ENCODE data around the gene SEPHS2. TPM values are rescaled to one million over a fixed set of nuclear protein-coding genes. Genes with fewer than 3 reads are reported as not detected.
A peak's percentile ranks its signal among the peaks of the same experiment; 100 is the strongest.
"Not testable (repeated sequence)": the region's sequence is repeated elsewhere in the genome, so short reads cannot be mapped to it uniquely, and the experiment has no call there.

SEPHS2 gene
- total RNA-seq, 2 experiments from 2014 or later: 37.8 to 56.0 TPM

GRCh38 chr16:30482366-30482765 lies 36.7 kb upstream of the SEPHS2 start:
- ChIA-PET CTCF (interaction anchor here (1.1 to 1.5 kb wide), 4 partner anchors 23 to 136 kb away, joined by 3 to 12 read pairs (median 4); no protein-coding TSS in a partner anchor), POLR2A (no interaction called here)
- intact Hi-C loops (cut with DNase I, micrococcal nuclease): no loop called here
- Mint-ChIP-seq H3K4me3 (no peak overlapping the region), H3K4me1 (peaks cover 41% of the 10 kb centered on the region), H3K27me3 (no peaks in the 10 kb centered on the region), H3K36me3 (ENCODE audit: low read depth) (peaks cover 69% of the 10 kb centered on the region), H3K27ac (peak overlapping the region; percentile 35), H3K9me3 (ENCODE audit: low read depth) (no peaks in the 10 kb centered on the region)
- DNase-seq (no peak), ATAC-seq (peak; percentile 57)

- peaks cover 46% of the 10 kb centered on the region for H3K4me1 Mint-ChIP-seq
- H3K27me3 Mint-ChIP-seq: no peaks in the 10 kb centered on the region
- ATAC-seq: no peak
- ChIA-PET POLR2A (no interaction called here), CTCF (interaction anchor here (0.5 to 1.4 kb wide), 3 partner anchors 13 to 140 kb away, joined by 3 read pairs; no protein-coding TSS in a partner anchor)
- H3K27ac Mint-ChIP-seq: peak overlapping the region; percentile 42
- H3K4me3 Mint-ChIP-seq: no peak overlapping the region
- no peak for DNase-seq
- intact Hi-C loops (cut with DNase I, micrococcal nuclease): no loop called here
- H3K9me3 Mint-ChIP-seq (ENCODE audit: low read depth): no peaks in the 10 kb centered on the region
- H3K36me3 Mint-ChIP-seq (ENCODE audit: low read depth): peaks cover 75% of the 10 kb centered on the region
Observed at GRCh38 chr16:30481381-30481780, 35.7 kb upstream of the SEPHS2 start.

DNA sequence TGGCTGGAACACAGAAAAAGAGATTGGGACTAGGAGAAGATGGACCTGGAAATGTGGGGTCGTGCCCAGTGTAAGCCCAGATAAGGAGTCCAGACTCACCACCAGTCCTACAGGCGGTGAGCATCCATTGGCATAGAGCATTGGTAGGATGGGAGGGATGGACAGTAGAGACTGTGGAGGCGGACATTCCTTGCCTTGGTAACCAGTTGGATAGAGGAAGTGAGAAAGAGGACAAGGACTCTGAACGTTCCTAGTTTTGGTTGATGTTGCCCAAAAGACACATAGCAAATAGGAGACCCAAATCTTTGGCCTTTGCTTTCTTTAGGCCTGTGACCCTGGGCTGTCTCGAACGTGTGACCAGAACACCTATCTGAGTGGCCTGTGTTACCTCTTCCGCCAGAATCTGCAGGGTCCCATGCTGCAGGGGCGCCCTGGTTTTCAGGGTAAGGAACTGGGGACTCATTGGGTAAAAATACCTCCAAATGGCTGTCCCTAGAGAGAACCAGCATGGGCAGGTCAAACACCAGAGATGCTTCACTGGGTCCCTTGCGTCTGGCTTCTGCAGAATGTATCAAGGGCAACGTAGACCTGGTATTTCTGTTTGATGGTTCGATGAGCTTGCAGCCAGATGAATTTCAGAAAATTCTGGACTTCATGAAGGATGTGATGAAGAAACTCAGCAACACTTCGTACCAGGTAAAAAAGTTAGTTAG lies 33.2 kb upstream of the SEPHS2 start:
- intact Hi-C loops (cut with DNase I, micrococcal nuclease): no loop called here
- H3K4me1 Mint-ChIP-seq: peaks cover 55% of the 10 kb centered on the region
- H3K4me3 Mint-ChIP-seq: no peak overlapping the region
- peak overlapping the region; percentile 78 for H3K27ac Mint-ChIP-seq
- ATAC-seq (no peak), DNase-seq (no peak)
- no peaks in the 10 kb centered on the region for H3K9me3 Mint-ChIP-seq (ENCODE audit: low read depth)
- no peaks in the 10 kb centered on the region for H3K27me3 Mint-ChIP-seq
- ChIA-PET CTCF (interaction anchor here (1.5 kb wide), 1 partner anchor 29 kb away, joined by 7 read pairs; no protein-coding TSS in a partner anchor), POLR2A (no interaction called here)
- peaks cover 77% of the 10 kb centered on the region for H3K36me3 Mint-ChIP-seq (ENCODE audit: low read depth)

- ATAC-seq; H3K27me3 Mint-ChIP-seq; intact Hi-C loops (cut with DNase I, micrococcal nuclease); DNase-seq; H3K4me3 Mint-ChIP-seq; H3K9me3 Mint-ChIP-seq (ENCODE audit: low read depth): not testable (repeated sequence)
- ChIA-PET CTCF (interaction anchor here (2.8 to 3.2 kb wide), 2 partner anchors 28 to 47 kb away, joined by 22 to 26 read pairs; partner anchors contain the start of gene DCTPP1), POLR2A (interaction anchor here (0.6 kb wide), 1 partner anchor 36 kb away, joined by 6 read pairs; no protein-coding TSS in a partner anchor)
- Mint-ChIP-seq H3K27ac (peak overlapping the region; percentile 78), H3K4me1 (peaks cover 55% of the 10 kb centered on the region), H3K36me3 (ENCODE audit: low read depth) (peaks cover 77% of the 10 kb centered on the region)
Observed at GRCh38 chr16:30477773-30478172, 32.1 kb upstream of the SEPHS2 start.

DNA sequence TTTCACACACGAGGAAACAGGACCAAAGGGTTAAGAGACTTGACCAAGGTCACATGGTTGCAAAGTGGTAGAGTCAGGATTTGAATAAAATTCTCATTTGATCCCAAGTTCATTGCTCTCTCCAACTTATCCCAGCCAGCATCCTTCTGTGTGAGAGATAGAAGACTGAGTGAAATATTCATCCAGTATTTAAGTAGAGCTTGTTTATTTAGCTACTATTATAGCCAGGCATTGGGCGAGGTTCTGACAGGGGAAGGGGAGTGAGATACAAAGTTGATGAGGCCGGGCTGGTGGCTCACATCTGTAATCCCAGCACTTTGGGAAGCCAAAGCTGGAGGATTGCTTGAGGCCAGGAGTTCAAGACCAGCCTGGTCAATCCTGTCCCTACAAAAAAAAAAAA lies 31.3 kb upstream of the SEPHS2 start:
- DNase-seq (no peak), ATAC-seq (no peak)
- POLR2A ChIA-PET: interaction anchor here (0.6 kb wide), 1 partner anchor 35 kb away, joined by 6 read pairs; no protein-coding TSS in a partner anchor
- Mint-ChIP-seq H3K4me1 (peaks cover 56% of the 10 kb centered on the region), H3K4me3 (no peak overlapping the region), H3K9me3 (ENCODE audit: low read depth) (no peaks in the 10 kb centered on the region), H3K27ac (peak overlapping the region; percentile 78), H3K36me3 (ENCODE audit: low read depth) (peaks cover 74% of the 10 kb centered on the region), H3K27me3 (no peaks in the 10 kb centered on the region)
- CTCF ChIA-PET: interaction anchor here (2.8 to 3.2 kb wide), 2 partner anchors 27 to 46 kb away, joined by 22 to 26 read pairs; partner anchors contain the start of gene DCTPP1
- intact Hi-C loops (cut with DNase I, micrococcal nuclease): no loop called here

- DNase-seq: no peak
- peaks cover 57% of the 10 kb centered on the region for H3K36me3 Mint-ChIP-seq (ENCODE audit: low read depth)
- no peaks in the 10 kb centered on the region for H3K9me3 Mint-ChIP-seq (ENCODE audit: low read depth)
- peaks cover 61% of the 10 kb centered on the region for H3K4me1 Mint-ChIP-seq
- CTCF ChIA-PET: interaction anchor here (1.0 to 3.2 kb wide), 3 partner anchors 25 to 141 kb away, joined by 3 to 26 read pairs (median 3); no protein-coding TSS in a partner anchor
- POLR2A ChIA-PET: interaction anchor here (1.0 to 2.6 kb wide), 5 partner anchors 13 to 224 kb away, joined by 3 to 8 read pairs (median 5); partner anchors contain the start of gene SRCAP
- intact Hi-C loops (cut with DNase I, micrococcal nuclease): loop anchor here (5.0 kb wide), 6 partner anchors 63 to 1982 kb away; partner anchors contain the start of genes APOBR (in 1 of the 2), CLN3 (in 1 of the 2) and TBX6 (in 1 of the 2)
- peak overlapping the region; percentile 95 for H3K4me3 Mint-ChIP-seq
- H3K27me3 Mint-ChIP-seq: no peaks in the 10 kb centered on the region
- peak overlapping the region; percentile 53 for H3K27ac Mint-ChIP-seq
- no peak for ATAC-seq
Observed at GRCh38 chr16:30474684-30475083, 29.0 kb upstream of the SEPHS2 start.

DNA sequence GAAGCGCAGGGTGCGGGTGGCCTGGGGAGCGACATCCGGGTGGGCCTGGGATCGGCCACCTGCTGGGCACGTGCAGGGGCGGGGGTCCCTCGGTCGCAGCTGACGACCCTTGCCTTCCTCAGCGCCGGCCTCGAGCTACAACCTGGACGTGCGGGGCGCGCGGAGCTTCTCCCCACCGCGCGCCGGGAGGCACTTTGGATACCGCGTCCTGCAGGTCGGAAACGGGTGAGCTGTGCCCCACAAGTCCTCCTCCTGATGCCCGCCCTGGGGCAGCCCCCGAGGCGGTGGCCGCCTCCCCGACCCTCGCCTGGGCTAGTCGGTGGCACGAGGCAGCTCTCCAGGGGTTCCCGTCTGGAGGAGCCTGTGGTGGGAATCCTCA lies 28.4 kb upstream of the SEPHS2 start:
- no peak for ATAC-seq
- Mint-ChIP-seq H3K27ac (peak overlapping the region; percentile 99), H3K9me3 (ENCODE audit: low read depth) (no peaks in the 10 kb centered on the region), H3K27me3 (no peaks in the 10 kb centered on the region), H3K36me3 (ENCODE audit: low read depth) (peaks cover 54% of the 10 kb centered on the region), H3K4me3 (peak overlapping the region; percentile 95), H3K4me1 (peaks cover 67% of the 10 kb centered on the region)
- POLR2A ChIA-PET: interaction anchor here (0.9 to 2.6 kb wide), 10 partner anchors 13 to 225 kb away, joined by 3 to 9 read pairs (median 4); partner anchors contain the start of genes DCTPP1, SRCAP and ZNF747
- CTCF ChIA-PET: interaction anchor here (0.6 to 3.1 kb wide), 10 partner anchors 14 to 1358 kb away, joined by 3 to 36 read pairs (median 4); partner anchors contain the start of gene DCTPP1
- intact Hi-C loops (cut with DNase I, micrococcal nuclease): loop anchor here (5.0 kb wide), 6 partner anchors 63 to 1982 kb away; partner anchors contain the start of genes APOBR (in 1 of the 2), CLN3 (in 1 of the 2) and TBX6 (in 1 of the 2)
- no peak for DNase-seq

DNA sequence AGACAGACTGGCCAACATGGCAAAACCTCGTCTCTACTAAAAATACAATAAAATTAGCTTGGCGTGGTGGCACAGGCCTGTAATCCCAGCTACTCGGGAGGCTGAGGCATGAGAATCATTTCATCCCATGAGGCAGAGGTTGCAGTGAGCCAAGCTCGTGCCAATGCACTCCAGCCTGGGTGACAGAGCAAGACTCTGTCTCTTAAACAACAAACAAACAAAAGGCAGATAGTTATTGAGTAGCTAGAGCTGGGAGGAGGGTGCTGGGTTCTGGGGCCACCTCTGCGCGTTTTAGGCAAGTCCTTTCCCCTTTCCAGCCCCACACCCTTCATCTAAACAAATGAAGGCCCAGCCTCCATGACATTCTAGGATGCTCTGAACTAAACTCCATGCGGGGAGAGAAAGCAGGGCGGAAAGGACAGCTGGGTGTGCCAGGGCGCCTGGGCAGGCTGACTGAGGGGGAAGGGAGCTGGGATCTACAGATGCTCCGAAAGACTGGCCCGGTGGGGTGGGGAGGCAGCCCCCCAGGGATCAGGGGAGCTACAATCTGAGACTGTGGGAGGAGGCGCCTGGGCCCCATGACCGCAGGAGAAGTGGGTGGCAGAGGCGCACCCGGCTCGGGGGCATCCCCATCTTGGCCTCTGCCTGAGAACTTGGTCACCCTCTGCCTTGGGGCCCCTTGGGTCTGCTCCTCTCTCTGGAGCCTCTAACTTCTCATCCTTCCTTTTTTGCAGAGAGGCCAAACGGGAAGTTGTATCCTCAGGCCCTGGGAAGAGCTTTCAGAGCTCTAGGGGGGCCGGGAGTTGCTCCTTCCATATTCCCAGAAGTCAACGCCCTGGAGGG lies 27.8 kb upstream of the SEPHS2 start:
- Mint-ChIP-seq H3K9me3 (ENCODE audit: low read depth) (no peaks in the 10 kb centered on the region), H3K27ac (peak overlapping the region; percentile 99), H3K4me1 (peaks cover 64% of the 10 kb centered on the region), H3K27me3 (no peaks in the 10 kb centered on the region), H3K36me3 (ENCODE audit: low read depth) (peaks cover 48% of the 10 kb centered on the region), H3K4me3 (peak overlapping the region; percentile 95)
- intact Hi-C loops (cut with DNase I, micrococcal nuclease): loop anchor here (1.0 to 5.0 kb wide), 12 partner anchors 15 to 1981 kb away; partner anchors contain the start of genes ALDOA (in 1 of the 2), APOBR (in 1 of the 2), CLN3 (in 1 of the 2) and DCTPP1 (in 1 of the 2)
- ChIA-PET POLR2A (interaction anchor here (0.6 to 2.6 kb wide), 12 partner anchors 12 to 226 kb away, joined by 3 to 9 read pairs (median 4); partner anchors contain the start of genes DCTPP1, SRCAP and ZNF747), CTCF (interaction anchor here (0.6 to 3.1 kb wide), 12 partner anchors 14 to 1358 kb away, joined by 3 to 36 read pairs (median 4); partner anchors contain the start of gene DCTPP1)
- ATAC-seq: peak; percentile 21
- DNase-seq: peak; percentile 86

- Mint-ChIP-seq H3K36me3 (ENCODE audit: low read depth) (peaks cover 39% of the 10 kb centered on the region), H3K4me1 (peaks cover 63% of the 10 kb centered on the region)
- POLR2A ChIA-PET: interaction anchor here (0.5 to 2.6 kb wide), 14 partner anchors 14 to 648 kb away, joined by 3 to 16 read pairs (median 4); partner anchors contain the start of genes DCTPP1, ZNF688 and ZNF747
Observed at GRCh38 chr16:30472328-30472942, 26.8 kb upstream of the SEPHS2 start, which contains the start of gene ITGAL. ITGAL (plus strand) TSS chr16:30472742; CDS start chr16:30472838, 96 bp downstream.

DNA sequence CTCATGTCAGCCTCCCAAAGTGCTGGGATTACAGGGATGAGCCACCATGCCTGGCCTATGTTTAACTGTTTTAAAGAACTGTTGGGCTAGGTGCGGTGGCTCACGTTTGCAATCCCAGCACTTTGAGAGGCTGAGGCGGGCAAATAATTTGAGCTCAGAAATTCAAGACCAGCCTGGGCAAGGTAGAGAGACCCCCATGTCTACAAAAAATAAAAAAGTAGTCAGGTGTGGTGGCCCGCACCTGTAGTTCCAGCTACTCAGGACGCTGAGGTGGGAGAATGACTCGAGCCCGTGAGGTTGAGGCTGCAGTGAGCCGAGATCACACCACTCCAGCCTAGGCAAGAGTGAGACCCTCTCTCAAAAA lies 24.9 kb upstream of the SEPHS2 start:
- Mint-ChIP-seq H3K27me3 (no peaks in the 10 kb centered on the region), H3K9me3 (ENCODE audit: low read depth) (no peaks in the 10 kb centered on the region), H3K4me3 (peak overlapping the region; percentile 95), H3K36me3 (ENCODE audit: low read depth) (peaks cover 25% of the 10 kb centered on the region), H3K4me1 (peaks cover 63% of the 10 kb centered on the region), H3K27ac (peak overlapping the region; percentile 98)
- no peak for ATAC-seq
- no peak for DNase-seq
- intact Hi-C loops (cut with DNase I, micrococcal nuclease): loop anchor here (2.0 to 5.0 kb wide), 7 partner anchors 67 to 1978 kb away; partner anchors contain the start of genes APOBR (in 1 of the 2), CLN3 (in 1 of the 2) and TBX6 (in 1 of the 2)
- POLR2A ChIA-PET: interaction anchor here (0.6 kb wide), 1 partner anchor 20 kb away, joined by 3 read pairs; no protein-coding TSS in a partner anchor
- CTCF ChIA-PET: interaction anchor here (0.6 to 1.8 kb wide), 5 partner anchors 10 to 105 kb away, joined by 3 to 13 read pairs (median 4); no protein-coding TSS in a partner anchor

More at GRCh38 chr16:30472328-30472942, 26.8 kb upstream of the SEPHS2 start, which contains the start of gene ITGAL:
- Mint-ChIP-seq H3K4me3 (peak within 1 kb of the TSS; percentile 95), H3K27ac (peak within 1 kb of the TSS; percentile 99), H3K9me3 (ENCODE audit: low read depth) (no peaks in the 10 kb centered on the region), H3K27me3 (no peaks in the 10 kb centered on the region)
- DNase-seq (peak; percentile 93), ATAC-seq (peak; percentile 62)
- CTCF ChIA-PET: interaction anchor here (0.7 to 3.1 kb wide), 9 partner anchors 13 to 125 kb away, joined by 3 to 36 read pairs (median 6); partner anchors contain the start of genes DCTPP1, ZNF48 and ZNF764
- intact Hi-C loops (cut with DNase I, micrococcal nuclease): loop anchor here (1.0 to 5.0 kb wide), 15 partner anchors 16 to 1980 kb away; partner anchors contain the start of genes SEPHS2 (in 2 of the 2), ALDOA (in 1 of the 2), APOBR (in 1 of the 2) and CLN3 (in 1 of the 2)
